ENCODE results near the gene CANT1. TPM values are rescaled to one million over a fixed set of nuclear protein-coding genes. Genes with fewer than 3 reads are reported as not detected.

Gene CANT1
- total RNA-seq, 1 experiment from 2014 or later = 33.0 TPM

DNA sequence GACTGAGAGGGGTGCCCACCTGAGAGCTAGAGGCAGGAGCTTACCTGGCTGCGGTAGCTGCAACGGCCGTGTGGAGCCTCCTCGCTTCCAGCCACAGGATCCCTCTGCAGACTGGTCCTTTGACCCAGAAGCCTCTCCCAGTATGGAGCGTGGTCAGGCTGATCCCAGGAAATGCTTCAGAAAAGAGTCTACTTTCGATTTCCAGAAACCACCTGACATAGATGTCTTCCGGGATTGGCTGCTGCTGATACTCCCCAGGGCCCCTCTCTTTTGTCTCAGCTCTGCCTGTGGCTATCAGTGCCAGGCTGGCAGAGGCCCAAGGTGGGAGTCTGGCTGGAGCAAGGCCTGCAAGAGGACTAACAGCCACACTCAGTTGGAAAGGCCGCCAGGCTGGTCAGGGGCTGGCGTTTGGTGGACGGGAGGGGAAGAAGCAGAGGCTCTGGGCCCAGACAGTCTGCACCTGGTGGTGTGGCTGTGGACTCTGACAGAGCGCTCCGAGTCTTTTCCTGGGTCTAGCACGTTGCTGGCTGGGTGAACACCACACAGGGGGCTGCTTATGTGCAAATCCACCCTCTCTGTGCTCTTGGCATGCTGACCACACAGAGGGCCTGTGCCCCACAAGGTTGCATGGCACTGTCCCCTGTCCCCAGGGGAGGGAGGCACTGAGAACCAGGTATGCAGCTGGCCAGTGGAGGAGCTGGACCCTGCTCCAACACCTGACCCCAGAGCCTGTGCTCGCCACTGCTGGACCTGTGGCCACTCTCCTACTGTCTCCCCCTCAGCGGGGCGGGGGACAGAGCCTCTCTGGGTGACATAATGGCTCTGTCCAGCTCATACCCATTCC lies 29.6 kb downstream of the CANT1 start, which contains the start of gene LGALS3BP:
LGALS3BP (minus strand) TSS at position 144 of the 844 bp plus-strand sequence. CDS start 2,732 bp downstream, outside the sequence.
- TF ChIP-seq, protein P1, sequence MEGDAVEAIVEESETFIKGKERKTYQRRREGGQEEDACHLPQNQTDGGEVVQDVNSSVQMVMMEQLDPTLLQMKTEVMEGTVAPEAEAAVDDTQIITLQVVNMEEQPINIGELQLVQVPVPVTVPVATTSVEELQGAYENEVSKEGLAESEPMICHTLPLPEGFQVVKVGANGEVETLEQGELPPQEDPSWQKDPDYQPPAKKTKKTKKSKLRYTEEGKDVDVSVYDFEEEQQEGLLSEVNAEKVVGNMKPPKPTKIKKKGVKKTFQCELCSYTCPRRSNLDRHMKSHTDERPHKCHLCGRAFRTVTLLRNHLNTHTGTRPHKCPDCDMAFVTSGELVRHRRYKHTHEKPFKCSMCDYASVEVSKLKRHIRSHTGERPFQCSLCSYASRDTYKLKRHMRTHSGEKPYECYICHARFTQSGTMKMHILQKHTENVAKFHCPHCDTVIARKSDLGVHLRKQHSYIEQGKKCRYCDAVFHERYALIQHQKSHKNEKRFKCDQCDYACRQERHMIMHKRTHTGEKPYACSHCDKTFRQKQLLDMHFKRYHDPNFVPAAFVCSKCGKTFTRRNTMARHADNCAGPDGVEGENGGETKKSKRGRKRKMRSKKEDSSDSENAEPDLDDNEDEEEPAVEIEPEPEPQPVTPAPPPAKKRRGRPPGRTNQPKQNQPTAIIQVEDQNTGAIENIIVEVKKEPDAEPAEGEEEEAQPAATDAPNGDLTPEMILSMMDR (conservative IDR thresholded peaks at IDR 0.05) = no peak
- Histone ChIP-seq H2BK15ac (ENCODE audit: low read depth, low read length) (no peak within 1 kb of the TSS), H3K4me1 (ENCODE audit: insufficient read depth, low read length) (no peaks in the 10 kb centered on the region; the same call in 1 of the 2 replicates), H3K23me2 (ENCODE audit: insufficient read length, low read depth, low read length, poor library complexity, severe bottlenecking) (no peaks in the 10 kb centered on the region), H3K27me3 (ENCODE audit: insufficient read depth, low read length) (no peaks in the 10 kb centered on the region), H3K56ac (ENCODE audit: insufficient read length, low read depth, low read length) (no peak within 1 kb of the TSS), H2BK120ac (ENCODE audit: low read depth, low read length, poor library complexity, severe bottlenecking) (no peak within 1 kb of the TSS), H4K8ac (replicated peaks; ENCODE audit: insufficient read length, low read depth, low read length) (no peak within 1 kb of the TSS), H3K14ac (ENCODE audit: insufficient read depth, low read length) (no peak within 1 kb of the TSS), H3K79me1 (ENCODE audit: insufficient read depth, low read depth, low read length, poor library complexity, severe bottlenecking) (no peaks in the 10 kb centered on the region), H3K4me2 (ENCODE audit: insufficient read depth, insufficient read length, low read length) (no peak within 1 kb of the TSS), H3T11ph (ENCODE audit: low read length) (no peak within 1 kb of the TSS), H2BK5ac (ENCODE audit: insufficient read length, low read length) (no peak within 1 kb of the TSS), H2AFZ (ENCODE audit: low read length) (no peak within 1 kb of the TSS), H3K23ac (ENCODE audit: insufficient read length, low read depth, low read length) (no peak within 1 kb of the TSS), H4K5ac (ENCODE audit: insufficient read length, low read depth, low read length) (no peak within 1 kb of the TSS), H3K9me3 (ENCODE audit: control insufficient read depth, low read depth, low read length) (no peaks in the 10 kb centered on the region), H3K27ac (ENCODE audit: insufficient read length, low read depth, low read length) (no peak within 1 kb of the TSS), H4K20me1 (ENCODE audit: control insufficient read depth, insufficient read depth, insufficient read length) (no peaks in the 10 kb centered on the region), H2BK20ac (ENCODE audit: low read depth, low read length, poor library complexity, severe bottlenecking) (no peak within 1 kb of the TSS), H4K91ac (ENCODE audit: insufficient read length, low read depth, low read length) (no peak within 1 kb of the TSS), H2BK12ac (ENCODE audit: insufficient read length, low read depth, low read length) (no peak within 1 kb of the TSS), H2AK5ac (ENCODE audit: insufficient read length, low read length) (no peak within 1 kb of the TSS), H3K4ac (ENCODE audit: low read depth, low read length) (no peak within 1 kb of the TSS), H3K18ac (ENCODE audit: insufficient read length, low read depth, low read length) (no peak within 1 kb of the TSS), H3K9ac (ENCODE audit: extremely low read depth, insufficient read length, low read length) (no peak within 1 kb of the TSS), H3K79me2 (ENCODE audit: insufficient read depth, low read length) (no peaks in the 10 kb centered on the region)
- no CpG with 5 or more reads among the region's 16 CpGs for WGBS (ENCODE audit: extremely low coverage, insufficient read length, low lambda C conversion rate)
- H3K4me1 Mint-ChIP-seq = peaks cover 9 to 27% of the 10 kb centered on the region in 2 experiments
- H3K27me3 Mint-ChIP-seq (ENCODE audit: low read depth) = peaks cover 10% of the 10 kb centered on the region
- no peak within 1 kb of the TSS; a peak in 1 of 7 replicates for H3K27ac Mint-ChIP-seq
- H3K4me3 Mint-ChIP-seq = peak within 1 kb of the TSS; percentile 35 to 55; a peak in 4 of 5 replicates
- H3K36me3 Mint-ChIP-seq (ENCODE audit: insufficient read depth in 1 of 3, low read depth in 3 of 3) = peaks cover 0 to 2% (median 0%) of the 10 kb centered on the region in 3 experiments; a peak in 3 of 7 replicates
- peak; percentile 76 for DNase-seq
- no peaks in the 10 kb centered on the region for H3K9me3 Mint-ChIP-seq
